H54 (cell line): ENCODE data around the gene FBXW12.
"Not testable (repeated sequence)": the region's sequence is repeated elsewhere in the genome, so short reads cannot be mapped to it uniquely, and the experiment has no call there.

Experiments
- DNase-seq: peaks from one replicate; pipeline ENCODE4 v3.0.0; 2011; ENCODE audit warnings: low spot score, mixed read lengths; ENCODE audit not compliant: insufficient read length
- FAIRE-seq: peaks from 3 replicates; lab custom pipeline; 2011; peaks lifted over from hg19 to GRCh38; lab: Jason Lieb, UNC
- POLR2A ChIP-seq: IDR thresholded peaks from 2 replicates; pipeline ENCODE4 v1.6.1; 2011; ENCODE audit warnings: low read depth, mild to moderate bottlenecking, low read length

Gene FBXW12

GRCh38 chr3:48399387-48400172 lies 27.6 kb downstream of the FBXW12 start:
- DNase-seq (peak; percentile 22), FAIRE-seq (no peak)
- TF ChIP-seq POLR2A: no peak

GRCh38 chr3:48400824-48401433 lies 28.9 kb downstream of the FBXW12 start:
- TF ChIP-seq POLR2A: no peak
- DNase-seq (peak; percentile 76), FAIRE-seq (peak; percentile 65)

- FAIRE-seq: not testable (repeated sequence)
- peak; percentile 2 for DNase-seq
Observed at GRCh38 chr3:48401434-48401901, 29.4 kb downstream of the FBXW12 start.

GRCh38 chr3:48402281-48402732 lies 30.3 kb downstream of the FBXW12 start:
- FAIRE-seq: no peak
- peak; percentile 78 for DNase-seq
- TF ChIP-seq POLR2A: no peak

GRCh38 chr3:48402907-48403306 lies 30.9 kb downstream of the FBXW12 start:
- peak; percentile 4 for DNase-seq
- TF ChIP-seq POLR2A: no peak
- no peak for FAIRE-seq

GRCh38 chr3:48403533-48404439 lies 31.8 kb downstream of the FBXW12 start:
- FAIRE-seq: no peak
- peak; percentile 1 for DNase-seq
- no peak for TF ChIP-seq POLR2A

GRCh38 chr3:48404440-48405342 lies 32.7 kb downstream of the FBXW12 start:
- DNase-seq (peak; percentile 0), FAIRE-seq (no peak)
- TF ChIP-seq POLR2A: no peak

- TF ChIP-seq POLR2A: no peak
- DNase-seq: no peak
- FAIRE-seq: no peak
Observed at GRCh38 chr3:48405343-48405881, 33.4 kb downstream of the FBXW12 start.

GRCh38 chr3:48405971-48406370 lies 34.0 kb downstream of the FBXW12 start:
- FAIRE-seq (no peak), DNase-seq (no peak)
- TF ChIP-seq POLR2A: no peak

- FAIRE-seq: no peak
- DNase-seq: no peak
- TF ChIP-seq POLR2A: no peak
Observed at GRCh38 chr3:48406443-48407431, 34.7 kb downstream of the FBXW12 start.

GRCh38 chr3:48407542-48408099 lies 35.6 kb downstream of the FBXW12 start:
- TF ChIP-seq POLR2A: no peak
- DNase-seq (no peak), FAIRE-seq (no peak)
